ENCODE measurements around the gene ATRNL1. TPM values are rescaled to one million over a fixed set of nuclear protein-coding genes. Genes with fewer than 3 reads are reported as not detected.

Gene ATRNL1
- polyA plus RNA-seq, 3 donors = not detected

- H3K27ac ChIP-seq (ENCODE audit: low read depth in 1 of 2, low read length in 2 of 2) = no peak overlapping the region
- intact Hi-C loops (cut with micrococcal nuclease) = no loop called here
These were observed 846.1 kb downstream of the ATRNL1 start for GRCh38 chr10:115939101-115939854.

GRCh38 chr10:115941361-115941771 lies 848.2 kb downstream of the ATRNL1 start:
- no peaks in the 10 kb centered on the region for H3K36me3 ChIP-seq (replicated peaks in 1 of 2; ENCODE audit: control insufficient read depth in 1 of 2, insufficient read depth in 2 of 2, low read length in 2 of 2)
- no peaks in the 10 kb centered on the region for H3K79me2 ChIP-seq (ENCODE audit: insufficient read depth, low read length)
- no CpG with 5 or more reads among the region's 3 CpGs for WGBS (ENCODE audit: insufficient coverage)
- H3K4me2 ChIP-seq (replicated peaks; ENCODE audit: extremely low read depth, low read length, poor library complexity, severe bottlenecking) = no peak overlapping the region
- no peak overlapping the region for H3K4me3 ChIP-seq (replicated peaks in 1 of 3; ENCODE audit: low read depth in 2 of 3, low read length in 3 of 3)
- Mint-ChIP-seq H3K4me1 (no peaks in the 10 kb centered on the region), H3K9me3 (peaks cover 0 to 4% (median 0%) of the 10 kb centered on the region in 7 donors), H3K4me3 (no peak overlapping the region), H3K27me3 (ENCODE audit: low read depth in 3 of 3) (peaks cover 0 to 1% (median 0%) of the 10 kb centered on the region in 3 donors), H3K27ac (no peak overlapping the region), H3K36me3 (no peaks in the 10 kb centered on the region)
- H2AFZ ChIP-seq (ENCODE audit: insufficient read depth, low read depth, low read length, poor library complexity, severe bottlenecking) = no peak overlapping the region
- H3K4me1 ChIP-seq (ENCODE audit: control insufficient read depth in 1 of 2, insufficient read depth in 2 of 2, low read length in 2 of 2) = no peaks in the 10 kb centered on the region
- H4K20me1 ChIP-seq (ENCODE audit: insufficient read depth, low read length) = no peaks in the 10 kb centered on the region
- DNase-seq = no peak
- intact Hi-C loops (cut with micrococcal nuclease) = no loop called here
- no peak for TF ChIP-seq CTCF (IDR thresholded peaks at IDR 0.05)
- no peak overlapping the region for H3K9ac ChIP-seq (ENCODE audit: insufficient read depth, low read length, poor library complexity, severe bottlenecking)
- no peaks in the 10 kb centered on the region for H3K27me3 ChIP-seq (ENCODE audit: control insufficient read depth in 2 of 2, insufficient read depth in 2 of 2, low read length in 2 of 2)
- H3K27ac ChIP-seq (ENCODE audit: low read depth in 1 of 2, low read length in 2 of 2) = no peak overlapping the region
- no peaks in the 10 kb centered on the region for H3K9me3 ChIP-seq (replicated peaks in 1 of 2; ENCODE audit: control insufficient read depth in 1 of 2, insufficient read depth in 1 of 2, low read length in 2 of 2)

More at GRCh38 chr10:115939101-115939854, 846.1 kb downstream of the ATRNL1 start:
- no peak for TF ChIP-seq CTCF (IDR thresholded peaks at IDR 0.05)
- Histone ChIP-seq H3K9ac (ENCODE audit: insufficient read depth, low read length, poor library complexity, severe bottlenecking) (no peak overlapping the region), H3K9me3 (replicated peaks in 1 of 2; ENCODE audit: control insufficient read depth in 1 of 2, insufficient read depth in 1 of 2, low read length in 2 of 2) (no peaks in the 10 kb centered on the region), H3K4me3 (replicated peaks in 1 of 3; ENCODE audit: low read depth in 2 of 3, low read length in 3 of 3) (no peak overlapping the region), H3K4me2 (replicated peaks; ENCODE audit: extremely low read depth, low read length, poor library complexity, severe bottlenecking) (no peak overlapping the region), H2AFZ (ENCODE audit: insufficient read depth, low read depth, low read length, poor library complexity, severe bottlenecking) (no peak overlapping the region), H3K4me1 (ENCODE audit: control insufficient read depth in 1 of 2, insufficient read depth in 2 of 2, low read length in 2 of 2) (no peaks in the 10 kb centered on the region), H3K27me3 (ENCODE audit: control insufficient read depth in 2 of 2, insufficient read depth in 2 of 2, low read length in 2 of 2) (no peaks in the 10 kb centered on the region), H3K79me2 (ENCODE audit: insufficient read depth, low read length) (no peaks in the 10 kb centered on the region), H4K20me1 (ENCODE audit: insufficient read depth, low read length) (no peaks in the 10 kb centered on the region), H3K36me3 (replicated peaks in 1 of 2; ENCODE audit: control insufficient read depth in 1 of 2, insufficient read depth in 2 of 2, low read length in 2 of 2) (no peaks in the 10 kb centered on the region)
- H3K9me3 Mint-ChIP-seq = peaks cover 0 to 7% (median 0%) of the 10 kb centered on the region in 7 donors
- H3K4me3 Mint-ChIP-seq = no peak overlapping the region
- no peak overlapping the region for H3K27ac Mint-ChIP-seq
- DNase-seq = no peak
- H3K4me1 Mint-ChIP-seq = no peaks in the 10 kb centered on the region
- H3K36me3 Mint-ChIP-seq = no peaks in the 10 kb centered on the region
- peaks cover 0 to 1% (median 0%) of the 10 kb centered on the region in 3 donors for H3K27me3 Mint-ChIP-seq (ENCODE audit: low read depth in 3 of 3)
- WGBS (ENCODE audit: insufficient coverage) = 59% methylated on average over 5 of the region's 7 CpGs

All from CD14-positive monocyte (primary cell).